Cardiac fibroblast (primary cell): ENCODE measurements around the gene DCXR.

Experiments
- DNase-seq, 2 donors: peaks; one replicate each; pipeline versions ENCODE4 v3.0.0 to v3.0.0-alpha.2; 2010; ENCODE audit warnings: low read depth in 2 of 2
- H3K4me3 ChIP-seq, 2 donors: replicated peaks in 1 of 2; 1 replicate in 1 of 2; 2 replicates in 1 of 2; pipeline ENCODE4 v1.5.1; 2011; ENCODE audit warnings: low read depth in 2 of 2, low read length in 2 of 2, mild to moderate bottlenecking in 2 of 2, moderate library complexity in 1 of 2
- TF ChIP-seq, protein P1 (sequence below): IDR thresholded peaks from one replicate; pipeline ENCODE4 v1.5.1; 2011; ENCODE audit warnings: low read depth, mild to moderate bottlenecking, low read length, inconsistent platforms

DCXR gene

GRCh38 chr17:82058855-82059249 lies 21.4 kb upstream of the DCXR start:
- DNase-seq, result no peak
- no peak overlapping the region for H3K4me3 ChIP-seq
- TF ChIP-seq, protein P1, sequence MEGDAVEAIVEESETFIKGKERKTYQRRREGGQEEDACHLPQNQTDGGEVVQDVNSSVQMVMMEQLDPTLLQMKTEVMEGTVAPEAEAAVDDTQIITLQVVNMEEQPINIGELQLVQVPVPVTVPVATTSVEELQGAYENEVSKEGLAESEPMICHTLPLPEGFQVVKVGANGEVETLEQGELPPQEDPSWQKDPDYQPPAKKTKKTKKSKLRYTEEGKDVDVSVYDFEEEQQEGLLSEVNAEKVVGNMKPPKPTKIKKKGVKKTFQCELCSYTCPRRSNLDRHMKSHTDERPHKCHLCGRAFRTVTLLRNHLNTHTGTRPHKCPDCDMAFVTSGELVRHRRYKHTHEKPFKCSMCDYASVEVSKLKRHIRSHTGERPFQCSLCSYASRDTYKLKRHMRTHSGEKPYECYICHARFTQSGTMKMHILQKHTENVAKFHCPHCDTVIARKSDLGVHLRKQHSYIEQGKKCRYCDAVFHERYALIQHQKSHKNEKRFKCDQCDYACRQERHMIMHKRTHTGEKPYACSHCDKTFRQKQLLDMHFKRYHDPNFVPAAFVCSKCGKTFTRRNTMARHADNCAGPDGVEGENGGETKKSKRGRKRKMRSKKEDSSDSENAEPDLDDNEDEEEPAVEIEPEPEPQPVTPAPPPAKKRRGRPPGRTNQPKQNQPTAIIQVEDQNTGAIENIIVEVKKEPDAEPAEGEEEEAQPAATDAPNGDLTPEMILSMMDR, result no peak

DNA sequence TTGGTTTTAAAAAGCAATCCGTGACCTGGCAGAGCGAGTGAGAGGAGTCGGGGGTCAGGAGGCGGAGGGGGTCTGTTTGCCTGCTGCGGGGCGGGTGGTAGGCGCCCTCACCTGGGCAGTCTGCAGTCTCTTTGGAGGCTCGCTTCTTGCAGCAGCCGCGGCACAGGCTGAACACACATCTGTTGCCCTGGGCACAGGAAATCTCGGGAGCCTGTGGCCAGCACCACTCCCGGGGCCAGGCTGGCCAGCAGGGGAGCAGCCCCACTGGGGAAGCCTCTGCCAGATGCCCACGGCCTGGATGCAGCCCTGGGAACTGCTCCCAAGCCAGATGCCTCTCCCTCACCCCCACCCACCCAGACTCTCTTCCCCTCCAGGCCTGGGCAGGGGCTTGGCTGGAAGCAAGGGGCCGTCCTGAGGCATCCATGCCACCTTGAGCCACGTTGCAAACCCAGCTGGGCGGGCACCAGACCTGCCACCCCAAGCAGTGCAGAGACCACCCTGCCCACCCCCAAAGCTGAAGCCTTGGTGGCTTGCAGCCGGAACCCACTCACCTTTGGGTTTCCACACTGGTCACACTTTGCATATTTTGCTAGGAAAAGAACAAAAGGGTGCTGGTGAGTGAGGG lies 20.8 kb upstream of the DCXR start:
- DNase-seq, result no peak
- no peak overlapping the region for H3K4me3 ChIP-seq
- TF ChIP-seq, protein P1, result no peak

DNA sequence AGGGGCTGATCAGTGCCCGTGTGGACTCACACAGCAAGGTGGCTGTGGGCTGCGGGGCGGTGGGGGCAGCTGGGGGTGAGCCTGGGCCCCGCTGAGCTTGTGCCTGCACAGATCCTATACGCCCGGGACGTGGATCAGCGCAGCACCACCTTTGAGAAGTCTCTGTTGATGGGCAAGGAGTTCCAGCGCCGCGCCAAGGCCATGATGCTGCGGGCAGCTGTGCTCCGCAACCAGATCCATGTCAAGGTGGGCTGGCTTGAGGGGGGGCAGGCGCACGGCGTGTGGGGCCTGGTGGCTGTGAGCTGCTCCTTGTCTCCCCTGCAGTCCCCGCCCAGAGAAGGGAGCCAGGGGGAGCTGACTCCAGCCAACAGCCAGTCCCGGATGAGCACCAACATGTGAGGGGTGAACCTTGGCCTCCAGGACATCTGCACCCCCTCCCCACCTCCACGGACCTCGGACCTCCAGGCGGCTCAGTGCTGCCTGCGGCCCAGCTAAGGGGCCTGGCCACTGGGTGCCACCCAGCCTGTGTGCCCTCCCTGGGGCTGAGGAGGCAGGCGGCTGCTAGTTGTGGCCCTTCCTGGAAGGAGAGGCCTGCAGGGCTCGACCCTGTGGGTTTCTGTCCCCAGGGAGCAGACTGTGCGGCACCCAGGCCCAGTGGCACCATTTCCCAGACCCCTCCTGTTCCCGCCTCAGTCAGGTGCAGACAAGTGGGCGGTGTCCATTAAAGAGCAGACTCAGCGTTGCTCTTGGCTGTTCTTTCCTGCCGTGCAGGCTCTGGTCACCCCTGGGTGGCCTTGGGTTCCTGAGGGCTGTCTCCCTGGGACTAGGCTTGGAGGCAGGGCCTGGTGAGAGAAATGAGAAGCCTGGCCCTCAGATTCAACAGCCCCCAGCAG lies 19.5 kb upstream of the DCXR start:
- TF ChIP-seq, protein P1, result no peak
- H3K4me3 ChIP-seq, result no peak overlapping the region
- no peak for DNase-seq

GRCh38 chr17:82055965-82056728 lies 18.6 kb upstream of the DCXR start:
- no peak overlapping the region for H3K4me3 ChIP-seq
- DNase-seq, result no peak
- TF ChIP-seq, protein P1, result no peak

DNA sequence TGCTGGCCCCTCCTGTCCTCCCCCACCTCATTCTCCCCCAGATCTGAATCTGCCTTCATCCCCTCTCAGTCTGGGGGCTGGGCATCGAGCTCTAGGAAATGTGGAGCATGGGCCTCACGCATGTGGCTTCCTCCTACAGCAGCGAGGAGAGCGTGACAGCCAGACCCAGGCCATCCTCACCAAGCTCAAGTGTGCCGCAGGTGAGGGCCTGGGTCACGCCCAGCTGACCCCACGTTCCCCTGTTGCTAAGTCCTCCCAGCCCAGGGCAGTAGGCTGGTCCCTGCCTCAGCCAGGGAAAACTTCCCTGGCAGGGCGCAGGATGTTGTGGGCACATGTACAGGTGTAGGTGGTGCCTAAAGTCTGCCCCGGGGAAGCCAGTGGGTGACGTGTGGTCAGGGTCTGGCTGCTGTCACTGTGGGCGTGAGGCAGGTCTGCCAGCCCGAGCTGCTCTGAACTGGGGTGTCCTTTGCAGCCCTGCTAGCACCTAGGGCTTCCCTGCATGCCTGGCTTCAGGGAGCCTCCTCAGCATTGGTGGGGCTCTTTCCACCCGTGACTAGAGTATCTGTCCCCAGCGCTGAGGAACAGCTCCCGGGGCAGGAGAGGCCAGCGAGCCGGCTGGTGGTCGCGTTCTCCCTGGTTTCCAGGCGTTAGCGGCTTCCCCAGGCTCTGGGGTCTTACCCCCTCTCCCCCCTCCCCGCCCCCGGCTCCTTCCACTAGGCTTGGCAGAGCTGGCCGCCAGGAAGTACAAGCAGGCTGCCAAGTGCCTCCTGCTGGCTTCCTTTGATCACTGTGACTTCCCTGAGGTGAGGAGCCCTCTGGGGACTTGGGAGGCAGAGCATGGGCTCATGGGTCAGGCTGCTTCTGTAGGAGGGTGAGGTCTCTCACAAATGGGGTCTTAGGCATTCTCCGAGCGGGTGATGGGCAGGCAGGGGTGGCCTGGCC lies 17.8 kb upstream of the DCXR start:
- TF ChIP-seq, protein P1, result no peak
- DNase-seq, result no peak
- no peak overlapping the region for H3K4me3 ChIP-seq
